ENCODE data around the gene PSMD3.

- TF ChIP-seq FOS (IDR thresholded peaks at IDR 0.05; ENCODE audit: low read depth, low read length), result no peak
- TF ChIP-seq, protein P1, sequence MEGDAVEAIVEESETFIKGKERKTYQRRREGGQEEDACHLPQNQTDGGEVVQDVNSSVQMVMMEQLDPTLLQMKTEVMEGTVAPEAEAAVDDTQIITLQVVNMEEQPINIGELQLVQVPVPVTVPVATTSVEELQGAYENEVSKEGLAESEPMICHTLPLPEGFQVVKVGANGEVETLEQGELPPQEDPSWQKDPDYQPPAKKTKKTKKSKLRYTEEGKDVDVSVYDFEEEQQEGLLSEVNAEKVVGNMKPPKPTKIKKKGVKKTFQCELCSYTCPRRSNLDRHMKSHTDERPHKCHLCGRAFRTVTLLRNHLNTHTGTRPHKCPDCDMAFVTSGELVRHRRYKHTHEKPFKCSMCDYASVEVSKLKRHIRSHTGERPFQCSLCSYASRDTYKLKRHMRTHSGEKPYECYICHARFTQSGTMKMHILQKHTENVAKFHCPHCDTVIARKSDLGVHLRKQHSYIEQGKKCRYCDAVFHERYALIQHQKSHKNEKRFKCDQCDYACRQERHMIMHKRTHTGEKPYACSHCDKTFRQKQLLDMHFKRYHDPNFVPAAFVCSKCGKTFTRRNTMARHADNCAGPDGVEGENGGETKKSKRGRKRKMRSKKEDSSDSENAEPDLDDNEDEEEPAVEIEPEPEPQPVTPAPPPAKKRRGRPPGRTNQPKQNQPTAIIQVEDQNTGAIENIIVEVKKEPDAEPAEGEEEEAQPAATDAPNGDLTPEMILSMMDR (conservative IDR thresholded peaks at IDR 0.05; ENCODE audit: low read depth, low read length), result no peak
- TF ChIP-seq, protein P2, sequence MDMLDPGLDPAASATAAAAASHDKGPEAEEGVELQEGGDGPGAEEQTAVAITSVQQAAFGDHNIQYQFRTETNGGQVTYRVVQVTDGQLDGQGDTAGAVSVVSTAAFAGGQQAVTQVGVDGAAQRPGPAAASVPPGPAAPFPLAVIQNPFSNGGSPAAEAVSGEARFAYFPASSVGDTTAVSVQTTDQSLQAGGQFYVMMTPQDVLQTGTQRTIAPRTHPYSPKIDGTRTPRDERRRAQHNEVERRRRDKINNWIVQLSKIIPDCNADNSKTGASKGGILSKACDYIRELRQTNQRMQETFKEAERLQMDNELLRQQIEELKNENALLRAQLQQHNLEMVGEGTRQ (IDR thresholded peaks at IDR 0.05; ENCODE audit: low read depth, low read length), result no peak
- TF ChIP-seq RAD21 (IDR thresholded peaks at IDR 0.05; ENCODE audit: low read length), result no peak
- TF ChIP-seq POLR2A (IDR thresholded peaks at IDR 0.05; ENCODE audit: low read depth, low read length), result no peak
- no peak for TF ChIP-seq RFX5 (IDR thresholded peaks at IDR 0.05; ENCODE audit: low read depth, low read length)
These were observed 13.8 kb upstream of the PSMD3 start for GRCh38 chr17:39966771-39967170.
